ENCODE measurements around the gene BLID.

DNA sequence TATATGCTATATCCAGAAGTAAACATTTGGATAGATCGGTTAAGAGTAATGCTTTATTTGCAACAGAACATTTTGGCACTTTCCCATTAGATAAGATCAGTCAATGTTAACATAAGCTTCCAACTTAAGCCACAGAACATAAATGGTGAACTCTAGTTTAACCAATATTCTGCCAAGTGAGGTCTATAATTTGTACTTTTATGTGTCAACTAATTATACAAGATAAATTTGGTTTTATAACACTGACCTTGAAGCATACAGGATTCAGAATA, 23.5 kb upstream of the BLID start:
- TF ChIP-seq RAD21 (IDR thresholded peaks at IDR 0.05; ENCODE audit: low read length) (no peak), RFX5 (IDR thresholded peaks at IDR 0.05; ENCODE audit: low read depth, low read length) (no peak), POLR2A (IDR thresholded peaks at IDR 0.05; ENCODE audit: low read depth, low read length) (no peak), BHLHE40 (IDR thresholded peaks at IDR 0.05; ENCODE audit: low read depth, low read length) (no peak), CEBPB (IDR thresholded peaks at IDR 0.05; ENCODE audit: low read depth, low read length) (no peak), MAFK (IDR thresholded peaks at IDR 0.05; ENCODE audit: low read depth, low read length) (no peak), RCOR1 (IDR thresholded peaks at IDR 0.05; ENCODE audit: insufficient replicate concordance, low read length) (no peak), MXI1 (IDR thresholded peaks at IDR 0.05; ENCODE audit: borderline replicate concordance, low read depth, low read length) (no peak), SMC3 (IDR thresholded peaks at IDR 0.05; ENCODE audit: low read depth, low read length) (no peak)
- TF ChIP-seq, protein P1, sequence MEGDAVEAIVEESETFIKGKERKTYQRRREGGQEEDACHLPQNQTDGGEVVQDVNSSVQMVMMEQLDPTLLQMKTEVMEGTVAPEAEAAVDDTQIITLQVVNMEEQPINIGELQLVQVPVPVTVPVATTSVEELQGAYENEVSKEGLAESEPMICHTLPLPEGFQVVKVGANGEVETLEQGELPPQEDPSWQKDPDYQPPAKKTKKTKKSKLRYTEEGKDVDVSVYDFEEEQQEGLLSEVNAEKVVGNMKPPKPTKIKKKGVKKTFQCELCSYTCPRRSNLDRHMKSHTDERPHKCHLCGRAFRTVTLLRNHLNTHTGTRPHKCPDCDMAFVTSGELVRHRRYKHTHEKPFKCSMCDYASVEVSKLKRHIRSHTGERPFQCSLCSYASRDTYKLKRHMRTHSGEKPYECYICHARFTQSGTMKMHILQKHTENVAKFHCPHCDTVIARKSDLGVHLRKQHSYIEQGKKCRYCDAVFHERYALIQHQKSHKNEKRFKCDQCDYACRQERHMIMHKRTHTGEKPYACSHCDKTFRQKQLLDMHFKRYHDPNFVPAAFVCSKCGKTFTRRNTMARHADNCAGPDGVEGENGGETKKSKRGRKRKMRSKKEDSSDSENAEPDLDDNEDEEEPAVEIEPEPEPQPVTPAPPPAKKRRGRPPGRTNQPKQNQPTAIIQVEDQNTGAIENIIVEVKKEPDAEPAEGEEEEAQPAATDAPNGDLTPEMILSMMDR (conservative IDR thresholded peaks at IDR 0.05; ENCODE audit: low read depth, low read length) = no peak
- TF ChIP-seq, protein P2, sequence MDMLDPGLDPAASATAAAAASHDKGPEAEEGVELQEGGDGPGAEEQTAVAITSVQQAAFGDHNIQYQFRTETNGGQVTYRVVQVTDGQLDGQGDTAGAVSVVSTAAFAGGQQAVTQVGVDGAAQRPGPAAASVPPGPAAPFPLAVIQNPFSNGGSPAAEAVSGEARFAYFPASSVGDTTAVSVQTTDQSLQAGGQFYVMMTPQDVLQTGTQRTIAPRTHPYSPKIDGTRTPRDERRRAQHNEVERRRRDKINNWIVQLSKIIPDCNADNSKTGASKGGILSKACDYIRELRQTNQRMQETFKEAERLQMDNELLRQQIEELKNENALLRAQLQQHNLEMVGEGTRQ (IDR thresholded peaks at IDR 0.05; ENCODE audit: low read depth, low read length) = no peak
